ENCODE measurements around the gene MRPS15.

DNA sequence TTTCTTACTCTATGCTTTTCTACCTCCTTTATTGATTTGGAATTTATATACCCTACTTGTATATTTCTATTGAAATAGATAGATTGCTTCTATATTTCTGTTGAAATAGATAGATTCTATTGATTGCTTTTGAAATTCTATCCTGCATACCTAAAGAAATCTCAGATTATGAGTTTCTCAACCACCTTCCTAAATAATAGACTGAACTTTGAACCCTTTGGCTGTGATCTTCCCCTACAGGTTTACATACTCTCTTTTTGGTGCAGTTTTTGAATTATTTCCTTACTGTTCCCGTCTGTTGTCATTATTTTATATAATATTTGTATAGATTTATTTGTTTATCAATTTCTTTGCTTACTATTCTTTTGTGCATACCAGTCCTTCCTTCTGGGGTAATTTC, 39.0 kb upstream of the MRPS15 start:
- TF ChIP-seq, protein P1, sequence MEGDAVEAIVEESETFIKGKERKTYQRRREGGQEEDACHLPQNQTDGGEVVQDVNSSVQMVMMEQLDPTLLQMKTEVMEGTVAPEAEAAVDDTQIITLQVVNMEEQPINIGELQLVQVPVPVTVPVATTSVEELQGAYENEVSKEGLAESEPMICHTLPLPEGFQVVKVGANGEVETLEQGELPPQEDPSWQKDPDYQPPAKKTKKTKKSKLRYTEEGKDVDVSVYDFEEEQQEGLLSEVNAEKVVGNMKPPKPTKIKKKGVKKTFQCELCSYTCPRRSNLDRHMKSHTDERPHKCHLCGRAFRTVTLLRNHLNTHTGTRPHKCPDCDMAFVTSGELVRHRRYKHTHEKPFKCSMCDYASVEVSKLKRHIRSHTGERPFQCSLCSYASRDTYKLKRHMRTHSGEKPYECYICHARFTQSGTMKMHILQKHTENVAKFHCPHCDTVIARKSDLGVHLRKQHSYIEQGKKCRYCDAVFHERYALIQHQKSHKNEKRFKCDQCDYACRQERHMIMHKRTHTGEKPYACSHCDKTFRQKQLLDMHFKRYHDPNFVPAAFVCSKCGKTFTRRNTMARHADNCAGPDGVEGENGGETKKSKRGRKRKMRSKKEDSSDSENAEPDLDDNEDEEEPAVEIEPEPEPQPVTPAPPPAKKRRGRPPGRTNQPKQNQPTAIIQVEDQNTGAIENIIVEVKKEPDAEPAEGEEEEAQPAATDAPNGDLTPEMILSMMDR (conservative IDR thresholded peaks at IDR 0.05 in 1 of 2, IDR thresholded peaks at IDR 0.05 in 1 of 2; ENCODE audit: extremely low read depth in 1 of 2, insufficient read depth in 1 of 2, low read depth in 1 of 2, low read length in 2 of 2): no peak
- no peak for TF ChIP-seq EZH2 (IDR thresholded peaks at IDR 0.05; ENCODE audit: borderline replicate concordance, low read length)

Data from mammary epithelial cell (primary cell).